GM21786 (cell line): Measurements from ENCODE around the gene SHCBP1.
"Not testable (repeated sequence)": the region's sequence is repeated elsewhere in the genome, so short reads cannot be mapped to it uniquely, and the experiment has no call there.

Experiments
- ATAC-seq: cut with Tn5 transposase; IDR thresholded peaks from one replicate; pipeline ENCODE4 v1.9.1; 2021; ENCODE audit not compliant: unreplicated experiment

The SHCBP1 gene

GRCh38 chr16:46621006-46621933 is at the start of gene SHCBP1:
SHCBP1 (minus strand) TSS chr16:46621379; CDS start chr16:46621359, 20 bp downstream.
- peak; percentile 87 for ATAC-seq

- ATAC-seq, result no peak
Observed at GRCh38 chr16:46662123-46662522, 40.9 kb upstream of the SHCBP1 start.

- peak; percentile 94 for ATAC-seq
Observed at GRCh38 chr16:46658925-46659324, 37.7 kb upstream of the SHCBP1 start.

- ATAC-seq, result no peak
Observed at GRCh38 chr16:46651305-46651704, 30.1 kb upstream of the SHCBP1 start.

GRCh38 chr16:46650254-46650623 is 29.1 kb upstream of the SHCBP1 start:
- no peak for ATAC-seq

GRCh38 chr16:46649588-46650253 is 28.5 kb upstream of the SHCBP1 start:
- no peak for ATAC-seq

GRCh38 chr16:46648656-46649055 is 27.5 kb upstream of the SHCBP1 start:
- no peak for ATAC-seq

GRCh38 chr16:46638947-46639925 is 18.1 kb upstream of the SHCBP1 start:
- no peak for ATAC-seq

GRCh38 chr16:46632778-46633733 is 11.9 kb upstream of the SHCBP1 start:
- ATAC-seq, result no peak

GRCh38 chr16:46629331-46630219 is 8.4 kb upstream of the SHCBP1 start:
- no peak for ATAC-seq

- ATAC-seq, result no peak
Observed at GRCh38 chr16:46627746-46628145, 6.6 kb upstream of the SHCBP1 start.

GRCh38 chr16:46626681-46627080 is 5.5 kb upstream of the SHCBP1 start:
- ATAC-seq, result not testable (repeated sequence)

GRCh38 chr16:46624862-46625261 is 3.7 kb upstream of the SHCBP1 start:
- not testable (repeated sequence) for ATAC-seq

GRCh38 chr16:46623707-46624106 is 2.5 kb upstream of the SHCBP1 start:
- not testable (repeated sequence) for ATAC-seq

GRCh38 chr16:46623246-46623645 is 2.1 kb upstream of the SHCBP1 start:
- not testable (repeated sequence) for ATAC-seq

- ATAC-seq, result no peak
Observed at GRCh38 chr16:46621934-46622676, 926 bp upstream of the SHCBP1 start.

- peak; percentile 8 for ATAC-seq
Observed at GRCh38 chr16:46620266-46621005, 743 bp downstream of the SHCBP1 start.
